ENCODE measurements around the gene PLEKHA5. TPM values are rescaled to one million over a fixed set of nuclear protein-coding genes. Genes with fewer than 3 reads are reported as not detected.
"Not testable (repeated sequence)": the region's sequence is repeated elsewhere in the genome, so short reads cannot be mapped to it uniquely, and the experiment has no call there.

PLEKHA5 gene
- total RNA-seq, 4 donors from 2014 or later = 34.5 to 120 (median 60.0) TPM

DNA sequence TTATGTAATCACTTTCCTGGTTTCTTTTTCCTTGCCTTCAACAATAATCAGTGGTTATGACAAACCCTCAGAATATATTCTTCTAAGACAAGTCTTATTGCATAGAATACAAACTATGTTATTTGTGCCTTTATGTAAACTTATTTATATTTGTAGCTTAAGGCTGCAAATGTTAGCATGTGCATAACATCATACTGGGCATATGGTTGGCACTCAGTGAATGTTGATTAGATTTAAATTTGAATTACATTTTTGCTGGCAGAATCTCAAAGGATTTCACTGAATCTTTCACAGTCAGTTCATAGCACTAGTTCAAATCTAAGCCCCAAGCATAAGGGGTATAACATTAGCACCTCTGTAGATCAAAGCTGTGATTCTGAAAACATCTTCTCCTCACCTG, 196.6 kb downstream of the PLEKHA5 start:
- H3K27ac ChIP-seq = no peak overlapping the region
- ATAC-seq = no peak
- H3K27me3 ChIP-seq = no peaks in the 10 kb centered on the region
- TF ChIP-seq POLR2AphosphoS5 (IDR thresholded peaks at IDR 0.05) (no peak), POLR2A (IDR thresholded peaks at IDR 0.05) (no peak), EP300 (IDR thresholded peaks at IDR 0.05) (no peak)
- TF ChIP-seq, protein P1, sequence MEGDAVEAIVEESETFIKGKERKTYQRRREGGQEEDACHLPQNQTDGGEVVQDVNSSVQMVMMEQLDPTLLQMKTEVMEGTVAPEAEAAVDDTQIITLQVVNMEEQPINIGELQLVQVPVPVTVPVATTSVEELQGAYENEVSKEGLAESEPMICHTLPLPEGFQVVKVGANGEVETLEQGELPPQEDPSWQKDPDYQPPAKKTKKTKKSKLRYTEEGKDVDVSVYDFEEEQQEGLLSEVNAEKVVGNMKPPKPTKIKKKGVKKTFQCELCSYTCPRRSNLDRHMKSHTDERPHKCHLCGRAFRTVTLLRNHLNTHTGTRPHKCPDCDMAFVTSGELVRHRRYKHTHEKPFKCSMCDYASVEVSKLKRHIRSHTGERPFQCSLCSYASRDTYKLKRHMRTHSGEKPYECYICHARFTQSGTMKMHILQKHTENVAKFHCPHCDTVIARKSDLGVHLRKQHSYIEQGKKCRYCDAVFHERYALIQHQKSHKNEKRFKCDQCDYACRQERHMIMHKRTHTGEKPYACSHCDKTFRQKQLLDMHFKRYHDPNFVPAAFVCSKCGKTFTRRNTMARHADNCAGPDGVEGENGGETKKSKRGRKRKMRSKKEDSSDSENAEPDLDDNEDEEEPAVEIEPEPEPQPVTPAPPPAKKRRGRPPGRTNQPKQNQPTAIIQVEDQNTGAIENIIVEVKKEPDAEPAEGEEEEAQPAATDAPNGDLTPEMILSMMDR (IDR thresholded peaks at IDR 0.05) = no peak
- peaks cover 0 to 4% (median 3%) of the 10 kb centered on the region in 3 donors for H3K4me1 ChIP-seq
- H3K4me3 ChIP-seq = no peak overlapping the region
- no peaks in the 10 kb centered on the region for H3K9me3 ChIP-seq
- H3K36me3 ChIP-seq = peaks cover 2 to 72% of the 10 kb centered on the region in 2 donors

DNA sequence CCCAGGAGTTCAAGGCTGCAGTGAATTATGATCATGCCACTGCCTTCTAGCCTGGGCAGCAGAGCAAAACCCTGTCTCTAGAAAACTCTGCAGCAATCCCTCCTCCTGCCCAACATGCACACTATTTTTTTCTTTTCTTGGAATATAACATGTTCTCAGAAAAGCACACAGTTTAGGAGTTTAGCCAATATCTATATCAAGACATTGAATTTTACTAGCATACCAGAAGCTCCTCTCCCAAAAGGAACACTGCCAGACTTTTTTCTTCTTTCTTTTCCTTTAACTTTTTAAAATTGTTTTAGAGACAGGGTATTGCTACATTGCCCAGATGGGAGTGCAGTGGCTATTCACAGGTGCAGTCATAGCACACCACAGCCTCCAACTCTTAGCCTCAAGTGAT, 202.7 kb downstream of the PLEKHA5 start:
- Histone ChIP-seq H3K4me1 (peaks cover 0 to 4% (median 0%) of the 10 kb centered on the region in 3 donors), H3K27me3 (no peaks in the 10 kb centered on the region), H3K9me3 (no peaks in the 10 kb centered on the region), H3K4me3 (no peak overlapping the region), H3K27ac (no peak overlapping the region), H3K36me3 (peaks cover 0 to 64% of the 10 kb centered on the region in 2 donors)
- no peak for TF ChIP-seq POLR2A (IDR thresholded peaks at IDR 0.05)
- no peak for TF ChIP-seq POLR2AphosphoS5 (IDR thresholded peaks at IDR 0.05)
- TF ChIP-seq, protein P1 (IDR thresholded peaks at IDR 0.05) = no peak
- TF ChIP-seq EP300 (IDR thresholded peaks at IDR 0.05) = no peak
- ATAC-seq = no peak

DNA sequence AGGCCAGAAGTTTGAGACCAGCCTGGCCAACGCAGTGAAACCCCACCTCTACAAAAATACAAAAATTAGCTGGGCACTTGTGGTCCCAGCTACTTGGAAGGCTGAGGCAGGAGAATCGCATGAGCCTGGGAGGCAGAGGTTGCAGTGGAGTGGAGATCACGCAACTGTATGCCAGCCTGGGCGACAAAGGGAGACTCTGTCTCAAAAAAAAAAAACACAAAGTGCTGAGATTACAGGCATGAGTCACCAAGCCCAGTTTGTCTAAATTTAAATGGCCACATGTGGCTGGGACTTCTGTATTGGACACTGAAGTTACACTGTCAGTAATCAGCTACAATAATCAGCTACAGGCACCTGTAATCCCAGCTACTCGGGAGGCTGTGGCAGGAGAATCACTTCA, 208.9 kb downstream of the PLEKHA5 start:
- no peak overlapping the region for H3K4me3 ChIP-seq
- WGBS, 2 donors (ENCODE audit: low coverage in 1 of 2) = 95 to 96% methylated on average over 3 of the region's 5 CpGs
- H3K27me3 ChIP-seq = no peaks in the 10 kb centered on the region
- no peak for ATAC-seq
- H3K4me1 ChIP-seq = no peaks in the 10 kb centered on the region
- no peak overlapping the region for H3K27ac ChIP-seq
- H3K9me3 ChIP-seq = peaks cover 0 to 15% (median 0%) of the 10 kb centered on the region in 3 donors
- TF ChIP-seq POLR2A (IDR thresholded peaks at IDR 0.05) = no peak
- no peak for TF ChIP-seq POLR2AphosphoS5 (IDR thresholded peaks at IDR 0.05)
- TF ChIP-seq, protein P1 (IDR thresholded peaks at IDR 0.05) = no peak
- no peak for TF ChIP-seq EP300 (IDR thresholded peaks at IDR 0.05)
- H3K36me3 ChIP-seq = peaks cover 6 to 85% of the 10 kb centered on the region in 2 donors

DNA sequence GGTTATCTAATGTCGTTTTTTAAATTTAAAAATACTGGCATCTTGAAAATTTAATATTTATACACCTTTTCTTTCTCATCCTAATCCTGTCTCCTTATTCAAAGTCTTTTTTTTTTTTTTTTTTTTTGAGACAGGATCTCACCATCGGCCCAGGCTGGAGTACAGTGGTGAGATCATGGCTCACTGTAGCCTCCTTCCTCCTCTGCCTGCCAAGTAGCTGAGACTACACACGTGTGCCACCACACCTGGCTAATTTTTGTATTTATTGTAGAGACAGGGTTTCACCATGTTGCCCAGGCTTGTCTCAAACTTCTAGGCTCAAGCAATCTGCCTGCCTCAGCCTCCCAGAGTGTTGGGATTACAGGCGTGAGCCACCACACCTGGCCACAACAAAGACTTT, 221.3 kb downstream of the PLEKHA5 start:
- not testable (repeated sequence) for H3K4me3 ChIP-seq, ATAC-seq, H3K4me1 ChIP-seq, H3K27ac ChIP-seq, H3K9me3 ChIP-seq, H3K27me3 ChIP-seq
- WGBS, 2 donors (ENCODE audit: low coverage in 1 of 2) = 77 to 82% methylated on average over 4 of the region's 4 CpGs
- H3K36me3 ChIP-seq = peaks cover 0 to 96% of the 10 kb centered on the region in 2 donors

DNA sequence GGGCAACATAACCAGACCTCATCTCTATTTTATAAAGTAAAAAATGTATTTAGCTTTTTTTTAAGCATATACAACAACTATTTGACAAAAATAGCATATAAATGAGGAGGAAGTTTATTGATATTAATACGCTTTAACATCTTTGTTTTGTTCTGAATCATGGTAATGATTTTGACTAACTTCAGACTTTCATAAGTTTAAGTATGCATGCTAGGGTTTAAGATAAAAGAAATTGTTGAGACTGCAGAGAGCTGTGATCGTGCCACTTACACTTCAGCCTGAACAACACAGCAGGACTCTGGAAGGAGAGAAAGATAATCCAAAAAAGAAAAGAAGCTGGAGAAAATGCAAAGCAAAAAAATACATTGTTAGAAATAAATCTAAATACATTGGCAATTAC, 221.8 kb downstream of the PLEKHA5 start:
- TF ChIP-seq EP300 (IDR thresholded peaks at IDR 0.05) (no peak), POLR2AphosphoS5 (IDR thresholded peaks at IDR 0.05) (no peak), POLR2A (IDR thresholded peaks at IDR 0.05) (no peak)
- TF ChIP-seq, protein P1 (IDR thresholded peaks at IDR 0.05) = no peak

More for the DNA sequence above, 221.8 kb downstream of the PLEKHA5 start:
- Histone ChIP-seq H3K4me1 (no peaks in the 10 kb centered on the region), H3K27ac (no peak overlapping the region), H3K36me3 (peaks cover 0 to 96% of the 10 kb centered on the region in 2 donors), H3K9me3 (no peaks in the 10 kb centered on the region), H3K4me3 (no peak overlapping the region), H3K27me3 (no peaks in the 10 kb centered on the region)
- 86 to 100% methylated on average over 1 to 2 of the region's 2 CpGs for WGBS, 2 donors (ENCODE audit: low coverage in 1 of 2)
- no peak for ATAC-seq
